Measurements from ENCODE around the gene PRKCE.

Gene PRKCE

GRCh38 chr2:45867349-45867748, 215.9 kb downstream of the PRKCE start:
- H3K4me1 ChIP-seq, result no peaks in the 10 kb centered on the region
- H3K27me3 ChIP-seq, result no peaks in the 10 kb centered on the region
- no peak for DNase-seq
- H3K9me3 ChIP-seq, result no peaks in the 10 kb centered on the region
- TF ChIP-seq CTCF (IDR thresholded peaks at IDR 0.05; ENCODE audit: low read depth, low read length), result no peak
- H3K36me3 ChIP-seq, result peaks cover 2% of the 10 kb centered on the region
- no peak overlapping the region for H3K4me3 ChIP-seq (ENCODE audit: low read depth, low read length)

DNA sequence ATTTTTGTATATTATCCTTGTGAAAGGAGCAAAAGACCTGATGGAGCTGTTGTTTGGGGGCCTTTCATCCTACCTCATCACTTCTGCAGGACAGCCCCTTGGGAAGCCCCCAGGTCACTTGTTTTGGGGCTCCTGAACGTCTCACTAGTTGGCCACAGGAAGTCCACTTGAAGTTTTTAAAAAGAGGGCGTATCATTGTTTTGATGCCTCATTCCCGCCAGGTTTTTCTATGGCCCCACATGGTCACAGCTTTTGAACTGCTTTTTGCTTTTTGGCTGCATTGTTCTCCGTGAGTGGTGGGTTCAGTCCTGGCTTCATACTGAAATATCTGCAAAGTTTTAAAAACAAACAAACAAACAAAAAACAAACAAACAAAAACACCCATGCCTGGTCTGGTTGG, 216.3 kb downstream of the PRKCE start:
- no peak overlapping the region for H3K4me3 ChIP-seq (ENCODE audit: low read depth, low read length)
- no peak for DNase-seq
- H3K4me1 ChIP-seq, result no peaks in the 10 kb centered on the region
- no peaks in the 10 kb centered on the region for H3K27me3 ChIP-seq
- no peaks in the 10 kb centered on the region; the same call in none of the 2 replicates for H3K36me3 ChIP-seq
- no peak for TF ChIP-seq CTCF (IDR thresholded peaks at IDR 0.05; ENCODE audit: low read depth, low read length)
- H3K9me3 ChIP-seq, result no peaks in the 10 kb centered on the region

DNA sequence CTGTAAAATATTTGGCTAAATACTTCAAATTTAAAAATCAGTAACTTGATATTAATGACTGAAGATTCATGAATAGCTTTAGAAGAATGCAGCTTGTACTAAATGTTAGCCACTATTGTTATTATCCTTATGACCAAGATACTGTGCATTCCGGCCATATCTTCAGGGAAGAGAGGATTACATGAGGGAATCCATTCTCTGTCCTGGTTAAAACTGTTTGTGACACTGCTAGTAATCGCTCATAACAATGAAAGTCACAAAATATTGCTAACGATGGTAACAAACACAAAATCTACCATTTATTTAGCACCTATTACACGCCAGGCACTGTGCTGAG, 217.7 kb downstream of the PRKCE start:
- no peaks in the 10 kb centered on the region; the same call in 1 of the 2 replicates for H3K36me3 ChIP-seq
- H3K4me3 ChIP-seq (ENCODE audit: low read depth, low read length), result no peak overlapping the region
- H3K27me3 ChIP-seq, result no peaks in the 10 kb centered on the region
- no peak for TF ChIP-seq CTCF (IDR thresholded peaks at IDR 0.05; ENCODE audit: low read depth, low read length)
- H3K4me1 ChIP-seq, result no peaks in the 10 kb centered on the region
- no peak for DNase-seq
- no peaks in the 10 kb centered on the region for H3K9me3 ChIP-seq

- no peaks in the 10 kb centered on the region; the same call in 1 of the 2 replicates for H3K36me3 ChIP-seq
- H3K4me1 ChIP-seq, result no peaks in the 10 kb centered on the region
- H3K9me3 ChIP-seq, result no peaks in the 10 kb centered on the region
- DNase-seq, result no peak
- no peak overlapping the region for H3K4me3 ChIP-seq (ENCODE audit: low read depth, low read length)
- no peak for TF ChIP-seq CTCF (IDR thresholded peaks at IDR 0.05; ENCODE audit: low read depth, low read length)
- no peaks in the 10 kb centered on the region for H3K27me3 ChIP-seq
Observed at GRCh38 chr2:45871025-45871424, 219.6 kb downstream of the PRKCE start.

GRCh38 chr2:45871541-45871940, 220.1 kb downstream of the PRKCE start:
- no peaks in the 10 kb centered on the region for H3K27me3 ChIP-seq
- H3K9me3 ChIP-seq, result no peaks in the 10 kb centered on the region
- no peak for TF ChIP-seq CTCF (IDR thresholded peaks at IDR 0.05; ENCODE audit: low read depth, low read length)
- no peaks in the 10 kb centered on the region for H3K4me1 ChIP-seq
- no peak overlapping the region for H3K4me3 ChIP-seq (ENCODE audit: low read depth, low read length)
- no peaks in the 10 kb centered on the region; the same call in 1 of the 2 replicates for H3K36me3 ChIP-seq
- DNase-seq, result no peak

DNA sequence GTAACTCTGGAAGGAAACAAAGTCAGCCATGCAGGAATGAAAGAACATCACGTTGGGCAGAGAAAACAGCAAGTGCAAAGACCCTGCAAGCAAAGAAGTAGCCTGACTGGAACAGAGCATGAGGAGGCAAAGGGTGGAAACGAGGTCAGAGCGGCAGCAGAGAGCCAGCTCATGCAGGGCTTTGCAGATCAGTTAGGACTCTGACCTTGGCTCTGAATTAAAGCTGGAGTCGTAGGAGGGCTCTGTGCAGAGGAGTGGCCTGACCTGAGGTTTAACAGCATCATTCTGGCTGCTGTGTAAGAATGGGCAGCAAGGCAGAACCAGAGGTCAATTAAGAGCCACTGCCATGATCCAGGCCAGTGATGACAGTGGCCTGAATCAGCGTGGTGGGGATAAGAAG, 220.7 kb downstream of the PRKCE start:
- Histone ChIP-seq H3K36me3 (no peaks in the 10 kb centered on the region), H3K9me3 (no peaks in the 10 kb centered on the region), H3K27me3 (no peaks in the 10 kb centered on the region), H3K4me3 (ENCODE audit: low read depth, low read length) (no peak overlapping the region), H3K4me1 (no peaks in the 10 kb centered on the region)
- no peak for DNase-seq
- TF ChIP-seq CTCF (IDR thresholded peaks at IDR 0.05; ENCODE audit: low read depth, low read length), result no peak

All from BE2C (cell line).